CD4-positive, alpha-beta T cell treated with Interleukin-4 for 4 hours (primary cell): ENCODE data around the gene HSBP1L1.
"Not testable (repeated sequence)": the region's sequence is repeated elsewhere in the genome, so short reads cannot be mapped to it uniquely, and the experiment has no call there.

Source experiments
- DNase-seq: peaks from one replicate; pipeline ENCODE4 v3.0.0-alpha.2; 2020

Gene HSBP1L1

DNA sequence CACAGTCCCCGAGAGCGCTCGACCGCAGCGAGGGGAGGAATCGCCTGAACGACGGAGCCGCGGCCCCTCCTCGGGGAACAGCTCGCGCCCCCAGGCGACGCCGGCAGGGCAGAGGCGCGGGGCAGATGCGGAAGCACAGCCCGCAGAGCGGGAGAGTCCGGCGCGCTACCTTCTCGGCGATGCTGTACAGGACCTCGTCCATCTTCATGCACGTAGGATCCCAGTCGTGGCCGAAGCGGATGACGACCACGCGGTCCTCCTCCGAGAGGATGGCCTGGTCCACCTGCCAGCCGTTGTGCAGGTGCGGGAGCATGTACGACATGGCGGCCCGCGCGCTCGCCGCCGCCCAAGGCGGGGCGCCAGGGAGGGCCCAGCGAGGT, 23.6 kb downstream of the HSBP1L1 start:
- DNase-seq, result peak; percentile 47

DNA sequence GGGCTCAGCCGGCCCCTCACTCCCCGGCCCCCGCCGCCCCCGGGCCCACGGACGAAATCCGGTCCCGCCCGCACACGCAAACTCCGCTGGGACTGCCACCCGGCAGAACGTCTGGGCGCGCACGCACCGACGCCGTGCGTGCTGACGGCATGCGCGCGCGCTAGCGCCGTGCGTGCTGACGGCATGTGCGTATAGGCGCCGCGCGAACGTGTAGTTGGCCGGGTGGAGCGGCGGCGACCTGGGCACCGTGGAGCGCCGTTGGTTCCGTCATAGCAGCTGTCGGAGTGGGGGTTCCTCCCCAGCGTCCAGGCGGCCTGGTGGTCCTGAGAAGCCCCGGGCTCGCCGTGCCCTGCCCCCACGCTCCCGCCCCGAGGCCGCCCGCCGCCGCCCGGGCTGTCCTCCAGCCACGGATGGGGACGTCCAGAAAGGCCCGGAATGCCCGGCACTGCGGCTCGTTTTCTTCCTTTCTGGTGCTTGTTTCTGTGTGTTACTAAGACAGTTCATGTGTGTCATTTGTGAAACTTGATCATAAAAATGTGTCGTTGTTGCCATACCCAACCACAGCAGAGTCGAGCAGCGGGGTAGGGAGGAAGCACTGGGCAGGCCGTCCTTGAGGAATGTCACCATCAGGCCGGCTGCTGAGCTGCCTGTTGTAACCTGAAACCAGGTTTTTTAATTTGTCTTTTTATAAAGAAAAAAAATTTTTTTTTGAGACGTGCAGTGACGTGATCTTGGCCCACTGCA, 24.2 kb downstream of the HSBP1L1 start, which contains the start of gene TXNL4A:
TSS of gene TXNL4A (minus strand) at position 113 of the 744 bp plus-strand sequence. CDS start 171 bp downstream, outside the sequence.
- peak; percentile 74 for DNase-seq

DNA sequence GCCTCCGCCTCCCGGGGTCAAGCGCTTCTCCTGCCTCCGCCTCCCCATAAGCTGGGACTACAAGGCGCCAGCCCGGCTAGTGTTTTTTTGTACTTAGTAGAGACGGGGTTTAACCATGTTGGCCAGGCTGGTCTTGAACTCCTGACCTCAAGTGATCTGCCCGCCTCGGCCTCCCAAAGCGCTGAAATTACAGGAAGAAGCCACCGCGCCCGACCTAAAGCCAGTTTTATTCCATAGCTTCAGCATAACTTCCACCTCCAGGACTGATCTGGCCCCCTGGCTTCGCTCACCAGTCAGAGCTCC, 24.7 kb downstream of the HSBP1L1 start:
- DNase-seq, result no peak

DNA sequence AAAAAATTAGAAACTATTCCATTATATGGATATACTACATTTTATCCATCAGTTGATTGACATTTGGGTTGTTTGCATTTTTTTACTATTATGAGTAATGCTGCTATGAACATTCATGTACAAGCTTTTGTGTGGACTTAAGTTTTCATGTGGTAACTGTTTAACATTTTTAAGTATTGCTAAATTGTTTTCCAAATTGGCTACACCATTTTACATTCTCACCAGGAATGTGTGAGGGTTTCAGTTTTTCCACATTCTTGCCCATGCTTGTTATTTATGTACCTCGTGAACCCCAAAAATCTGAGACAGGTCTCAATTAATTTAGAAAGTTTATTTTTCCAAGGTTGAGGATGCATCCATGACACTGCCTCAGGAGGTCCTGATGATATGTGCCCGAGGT, 27.1 kb downstream of the HSBP1L1 start:
- DNase-seq, result no peak

DNA sequence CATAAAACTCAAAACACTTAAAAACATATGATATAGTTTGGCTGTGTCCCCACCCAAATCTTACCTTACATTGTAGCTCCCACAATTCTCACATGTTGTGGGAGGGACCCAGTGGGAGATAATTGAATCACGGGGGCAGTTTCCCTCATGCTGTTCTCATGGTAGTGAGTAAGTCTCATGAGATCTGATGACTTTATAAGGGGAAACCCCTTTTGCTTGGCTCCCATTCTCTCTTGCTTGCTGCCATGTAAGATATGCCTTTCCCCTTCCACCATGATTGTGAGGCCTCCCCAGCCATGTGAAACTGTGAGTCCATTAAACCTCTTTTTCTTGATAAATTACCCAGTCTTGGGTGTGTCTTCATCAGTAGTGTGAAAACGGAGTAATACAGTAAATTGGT, 35.3 kb downstream of the HSBP1L1 start:
- DNase-seq, result not testable (repeated sequence)

DNA sequence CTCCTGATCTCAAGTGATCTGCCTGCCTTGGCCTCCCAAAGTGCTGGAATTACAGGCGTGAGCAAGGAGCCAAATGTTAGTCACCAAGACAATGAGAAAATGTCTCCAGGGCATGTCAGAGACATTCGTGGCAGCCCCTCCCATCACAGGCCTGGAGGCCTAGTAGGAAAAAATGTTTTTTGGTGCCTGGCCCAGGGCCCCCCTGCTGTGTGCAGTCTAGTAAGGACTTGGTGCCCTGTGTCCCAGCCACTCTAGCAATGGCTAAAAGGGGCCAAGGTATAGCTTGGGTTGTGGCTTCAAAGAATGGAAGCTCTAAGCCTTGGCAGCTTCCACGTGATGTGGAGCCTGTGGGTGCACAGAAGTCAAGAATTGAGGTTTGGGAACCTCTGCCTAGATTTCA, 36.4 kb downstream of the HSBP1L1 start:
- DNase-seq, result no peak

DNA sequence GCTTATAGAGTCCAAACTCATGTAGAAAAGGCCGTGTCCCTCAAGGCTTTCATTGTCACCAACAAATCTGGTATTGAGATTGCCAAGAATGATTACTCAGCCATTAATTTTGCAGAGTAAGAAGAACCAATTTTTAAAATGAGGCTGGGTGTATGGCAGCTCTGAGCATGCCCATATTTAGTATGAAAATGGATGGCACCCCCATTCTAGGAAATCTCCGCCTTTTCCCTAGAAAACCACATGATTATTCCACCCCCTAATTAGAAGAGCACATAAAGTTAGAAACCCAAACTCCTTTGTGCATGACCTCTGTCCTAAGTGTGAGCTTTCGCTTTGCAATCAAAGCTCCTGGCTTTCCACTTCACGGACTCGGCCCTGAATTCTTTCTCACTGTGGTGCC, 38.0 kb downstream of the HSBP1L1 start:
- DNase-seq, result no peak

DNA sequence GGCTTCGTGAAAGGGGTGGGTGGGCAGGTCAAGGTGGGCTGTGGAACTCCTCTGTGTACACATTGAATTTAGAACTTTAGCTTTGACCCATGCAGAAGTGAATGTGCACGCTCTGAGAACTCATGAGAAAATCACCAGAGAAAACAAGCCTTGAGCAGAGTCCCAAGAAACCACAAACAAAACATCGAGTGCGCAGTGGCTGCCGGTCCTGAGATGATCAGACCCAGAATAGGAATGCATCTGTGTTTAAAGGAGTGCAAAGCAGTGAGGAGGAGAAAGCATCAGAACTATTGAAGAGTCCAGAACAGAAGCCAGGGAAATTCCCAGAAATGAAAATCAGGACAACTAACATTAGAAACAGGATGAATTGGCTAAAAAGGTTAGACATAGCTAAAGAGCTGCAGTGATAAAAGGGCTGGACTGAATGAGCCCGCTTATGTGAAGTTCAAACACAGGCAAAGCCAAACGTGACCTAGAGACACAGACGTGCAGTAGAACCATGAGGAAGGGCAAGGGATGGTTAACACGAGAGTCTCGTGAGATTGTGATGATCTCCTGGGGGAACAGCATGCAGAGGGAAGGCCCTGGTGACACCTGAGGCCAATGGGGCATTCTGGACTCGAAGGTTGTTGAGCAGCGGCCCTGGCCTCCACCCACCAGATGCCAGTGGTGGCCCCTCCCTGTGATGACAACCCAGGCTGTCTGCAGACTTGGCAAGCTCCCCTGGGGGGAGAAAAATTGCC, 40.3 kb downstream of the HSBP1L1 start:
- DNase-seq, result no peak

DNA sequence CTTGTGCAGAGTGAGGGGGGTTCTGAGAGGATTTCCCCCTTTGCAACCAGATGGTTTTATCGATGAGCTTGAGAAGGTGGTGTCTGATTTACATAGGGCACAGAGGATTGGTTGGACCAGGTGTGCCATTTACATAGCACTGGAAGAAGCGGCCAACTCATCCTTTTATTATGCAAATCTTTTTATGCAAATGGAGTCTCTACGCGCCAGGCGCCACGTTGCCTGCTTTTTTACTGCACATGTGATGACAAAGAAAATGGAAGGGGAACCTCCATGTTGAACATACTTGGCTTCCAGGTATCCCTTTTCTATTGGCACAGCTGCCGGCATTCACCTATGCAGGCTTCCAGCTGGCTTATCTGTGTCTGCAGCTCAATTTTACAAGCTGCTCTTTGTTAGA, 42.3 kb downstream of the HSBP1L1 start:
- no peak for DNase-seq

DNA sequence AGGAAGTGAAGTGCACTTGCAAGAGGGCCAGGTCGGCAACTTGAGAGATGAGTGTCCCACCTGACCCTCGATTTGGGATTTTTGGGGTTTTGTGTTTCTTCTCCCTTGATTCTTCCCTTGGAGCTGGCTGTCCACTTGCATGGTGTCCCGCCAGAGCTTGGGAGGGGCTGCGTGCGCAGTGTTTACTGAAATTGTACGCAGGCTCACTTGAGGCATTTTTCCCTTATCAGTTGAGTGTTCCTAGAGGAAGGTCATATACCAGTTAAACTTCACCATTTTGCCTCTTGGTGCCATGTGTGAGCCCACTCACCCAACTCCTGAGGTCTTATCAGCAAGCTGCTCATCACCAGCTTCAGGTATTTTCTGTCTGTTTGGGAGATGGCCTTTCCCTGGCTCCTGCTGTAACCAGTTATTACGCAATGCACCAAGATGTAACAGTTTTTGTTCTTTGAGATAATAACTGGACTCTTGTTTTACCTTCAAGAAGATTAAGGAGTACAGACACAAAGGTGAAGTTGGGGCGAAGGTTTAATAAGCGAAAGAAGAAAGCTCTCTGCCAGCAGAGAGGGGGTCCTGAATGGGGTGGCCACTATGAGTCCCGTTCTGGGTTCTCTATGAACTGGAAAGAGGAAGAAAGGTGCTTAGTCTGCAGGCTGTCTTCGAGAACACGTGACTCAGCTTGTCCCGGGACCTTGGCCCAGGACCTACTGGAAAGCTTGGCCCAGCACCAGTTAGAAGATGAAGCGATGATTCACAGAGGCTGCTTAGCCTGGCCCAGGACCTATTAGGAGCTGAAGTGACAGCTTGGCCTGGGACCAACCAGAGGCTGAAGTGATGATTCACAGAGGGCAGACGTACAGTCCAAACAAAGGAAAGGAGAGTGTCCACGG, 45.5 kb downstream of the HSBP1L1 start:
- no peak for DNase-seq

DNA sequence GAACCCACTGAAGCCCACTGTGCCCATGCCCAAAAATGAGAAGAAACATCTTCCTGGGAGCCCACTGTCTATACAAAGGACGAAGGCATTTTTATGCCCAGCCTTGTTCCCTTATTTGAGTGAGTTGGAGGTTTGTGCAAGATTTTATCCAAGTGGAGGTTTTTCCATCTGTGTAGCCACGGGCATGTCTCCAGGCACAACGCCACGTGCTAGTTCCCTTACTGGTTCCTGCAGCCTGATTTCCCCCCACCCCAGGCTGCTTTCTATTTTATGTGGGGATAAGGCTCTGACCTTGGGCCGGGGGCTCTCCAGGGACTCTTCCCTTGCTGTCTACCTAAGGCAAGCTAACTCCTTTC, 46.1 kb downstream of the HSBP1L1 start:
- no peak for DNase-seq

DNA sequence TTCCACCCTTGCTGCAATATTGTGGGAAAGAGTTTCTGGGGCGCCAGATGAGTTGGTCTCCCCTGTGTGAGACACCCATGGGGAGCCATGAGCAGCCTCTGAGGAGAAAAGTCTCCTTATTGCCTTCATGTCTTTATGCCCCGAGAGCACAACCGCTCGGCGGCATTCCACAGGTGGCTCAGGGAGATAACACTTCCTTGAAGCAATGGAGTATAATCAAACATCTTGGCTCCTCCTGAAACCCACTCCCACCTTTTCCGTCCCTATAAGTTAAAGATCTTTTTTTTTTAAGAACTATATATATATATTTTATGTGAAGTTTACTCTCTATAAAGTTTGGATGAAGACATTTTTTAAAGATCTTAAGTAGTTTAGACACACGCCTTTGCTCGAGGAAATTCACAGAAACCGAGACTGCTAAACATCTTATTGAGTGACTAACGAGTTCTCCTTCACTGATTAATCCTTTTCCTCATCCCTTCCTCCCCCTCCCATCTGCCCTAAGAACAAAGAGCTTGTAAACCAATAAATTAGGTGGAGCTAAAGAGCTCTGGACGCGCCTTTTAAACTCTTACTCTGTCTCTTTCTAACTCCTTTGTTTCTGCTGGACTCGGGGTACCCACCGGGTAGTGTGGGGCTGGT, 47.2 kb downstream of the HSBP1L1 start:
- DNase-seq, result not testable (repeated sequence)

DNA sequence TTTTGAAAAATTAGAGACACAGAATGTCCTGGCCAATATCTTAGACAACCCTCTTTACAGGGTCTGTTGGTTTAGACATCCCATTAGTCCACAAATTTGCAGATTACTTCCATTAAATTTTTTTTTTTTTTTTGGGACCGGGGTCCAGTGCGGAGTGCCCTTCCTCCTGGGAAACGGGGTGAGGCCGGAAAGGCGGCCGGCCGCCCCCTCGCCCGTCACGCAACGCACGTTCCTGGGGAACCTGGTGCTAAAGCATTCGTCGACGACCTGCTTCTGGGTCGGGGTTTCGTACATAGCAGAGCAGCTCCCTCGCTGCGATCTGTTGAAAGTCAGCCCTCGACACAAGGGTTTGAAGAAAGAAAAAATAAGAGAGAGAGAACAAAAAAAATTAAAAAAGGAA, 48.3 kb downstream of the HSBP1L1 start:
- DNase-seq, result no peak
